GM12872 (cell line): Measurements from ENCODE around the gene ALCAM.

Experiments used
- TF ChIP-seq, protein P1 (sequence below): IDR thresholded peaks from 3 replicates; pipeline ENCODE4 v1.5.1; 2011; ENCODE audit warnings: low read depth, mild to moderate bottlenecking, low read length, moderate library complexity; ENCODE audit not compliant: insufficient read depth

The ALCAM gene

GRCh38 chr3:105398437-105398836, 31.7 kb downstream of the ALCAM start:
- TF ChIP-seq, protein P1, sequence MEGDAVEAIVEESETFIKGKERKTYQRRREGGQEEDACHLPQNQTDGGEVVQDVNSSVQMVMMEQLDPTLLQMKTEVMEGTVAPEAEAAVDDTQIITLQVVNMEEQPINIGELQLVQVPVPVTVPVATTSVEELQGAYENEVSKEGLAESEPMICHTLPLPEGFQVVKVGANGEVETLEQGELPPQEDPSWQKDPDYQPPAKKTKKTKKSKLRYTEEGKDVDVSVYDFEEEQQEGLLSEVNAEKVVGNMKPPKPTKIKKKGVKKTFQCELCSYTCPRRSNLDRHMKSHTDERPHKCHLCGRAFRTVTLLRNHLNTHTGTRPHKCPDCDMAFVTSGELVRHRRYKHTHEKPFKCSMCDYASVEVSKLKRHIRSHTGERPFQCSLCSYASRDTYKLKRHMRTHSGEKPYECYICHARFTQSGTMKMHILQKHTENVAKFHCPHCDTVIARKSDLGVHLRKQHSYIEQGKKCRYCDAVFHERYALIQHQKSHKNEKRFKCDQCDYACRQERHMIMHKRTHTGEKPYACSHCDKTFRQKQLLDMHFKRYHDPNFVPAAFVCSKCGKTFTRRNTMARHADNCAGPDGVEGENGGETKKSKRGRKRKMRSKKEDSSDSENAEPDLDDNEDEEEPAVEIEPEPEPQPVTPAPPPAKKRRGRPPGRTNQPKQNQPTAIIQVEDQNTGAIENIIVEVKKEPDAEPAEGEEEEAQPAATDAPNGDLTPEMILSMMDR: no peak

- TF ChIP-seq, protein P1: no peak
These were observed 32.4 kb downstream of the ALCAM start for GRCh38 chr3:105399062-105399461.

- TF ChIP-seq, protein P1: no peak
These were observed 32.9 kb downstream of the ALCAM start for GRCh38 chr3:105399611-105400010.

DNA sequence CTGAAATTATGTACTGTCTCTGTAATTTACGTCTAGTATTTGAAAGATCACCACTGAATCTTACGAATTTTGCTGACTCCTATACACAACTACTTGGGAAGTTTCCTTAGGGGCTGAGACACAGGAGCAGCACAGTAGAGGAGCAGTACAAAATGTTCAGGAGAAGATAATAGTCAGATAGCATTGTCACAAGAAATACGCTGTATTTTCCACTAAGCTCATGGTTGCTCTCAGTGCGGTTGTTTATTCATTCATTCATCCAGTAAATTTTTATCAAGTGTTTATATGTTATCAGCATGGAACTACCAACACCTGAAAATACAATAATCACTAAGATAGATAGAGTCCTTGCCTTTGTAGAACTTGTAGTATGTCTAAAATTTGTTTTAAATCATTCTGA, 34.5 kb downstream of the ALCAM start:
- TF ChIP-seq, protein P1: no peak

- TF ChIP-seq, protein P1: no peak
These were observed 35.0 kb downstream of the ALCAM start for GRCh38 chr3:105401691-105402149.

DNA sequence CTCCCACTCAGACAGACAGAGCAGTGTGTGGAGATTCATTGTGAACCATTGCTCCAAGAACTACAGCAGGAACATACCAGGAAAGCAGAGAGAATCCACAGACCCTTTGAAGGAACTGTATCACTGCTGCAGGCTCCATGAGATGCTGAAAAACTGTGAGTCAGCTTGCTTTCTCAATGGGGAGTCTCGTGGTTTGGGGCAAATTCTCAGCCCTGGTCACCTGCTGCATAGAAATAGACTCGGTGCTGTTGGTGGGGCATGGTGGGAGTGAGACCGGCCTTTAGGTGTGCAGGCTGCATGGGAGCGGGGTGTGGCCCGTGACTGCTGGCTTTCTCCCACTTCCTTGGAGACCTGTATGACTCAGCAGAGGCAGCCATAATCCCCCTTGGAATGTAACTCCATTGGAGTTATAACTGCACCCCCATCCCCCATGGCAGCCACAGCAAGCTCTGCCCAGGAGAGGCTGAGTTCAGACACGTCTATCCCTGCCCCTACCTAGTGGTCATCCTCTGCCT, 35.6 kb downstream of the ALCAM start:
- TF ChIP-seq, protein P1: no peak

- TF ChIP-seq, protein P1: no peak
These were observed 39.6 kb downstream of the ALCAM start for GRCh38 chr3:105406268-105406667.
